Measurements from ENCODE around the gene CLIC3. TPM values are rescaled to one million over a fixed set of nuclear protein-coding genes. Genes with fewer than 3 reads are reported as not detected.

Gene CLIC3
- total RNA-seq, 2 experiments from 2014 or later: 2.1 to 2.8 TPM

GRCh38 chr9:136984464-136985026 lies 11.8 kb downstream of the CLIC3 start:
- Histone ChIP-seq H3K36me3 (ENCODE audit: insufficient read depth, low read length) (no peaks in the 10 kb centered on the region), H3K27me3 (ENCODE audit: control insufficient read depth in 1 of 2, insufficient read depth in 2 of 2, low read length in 2 of 2) (peaks cover 20 to 33% of the 10 kb centered on the region in 2 experiments), H3K4me3 (ENCODE audit: low read length) (no peak overlapping the region), H3K27ac (ENCODE audit: low read depth in 1 of 2, low read length in 2 of 2) (no peak overlapping the region), H3K4me1 (ENCODE audit: insufficient read depth, low read length) (peaks cover 17% of the 10 kb centered on the region), H3K9me3 (ENCODE audit: control insufficient read depth in 1 of 2, insufficient read depth in 1 of 2, low read length in 2 of 2) (peaks cover 0 to 14% of the 10 kb centered on the region in 2 experiments)
- peaks cover 5% of the 10 kb centered on the region for H3K4me1 Mint-ChIP-seq (ENCODE audit: low read depth)
- POLR2A ChIA-PET: interaction anchor here (1.5 kb wide), 1 partner anchor 24 kb away, joined by 3 read pairs; no protein-coding TSS in a partner anchor
- H3K27ac Mint-ChIP-seq: no peak overlapping the region
- TF ChIP-seq CTCF (IDR thresholded peaks at IDR 0.05): no peak
- intact Hi-C loops (cut with DNase I, micrococcal nuclease): no loop called here
- H3K9me3 Mint-ChIP-seq: no peaks in the 10 kb centered on the region
- no peaks in the 10 kb centered on the region for H3K36me3 Mint-ChIP-seq (ENCODE audit: low read depth)
- DNase-seq (no peak), ATAC-seq (ENCODE audit: poor library complexity) (no peak)
- peaks cover 38% of the 10 kb centered on the region for H3K27me3 Mint-ChIP-seq
- CTCF ChIA-PET: interaction anchor here (1.3 kb wide), 1 partner anchor 143 kb away, joined by 3 read pairs; the partner anchor contains the start of gene AJM1
- no peak overlapping the region for H3K4me3 Mint-ChIP-seq

- Mint-ChIP-seq H3K4me1 (ENCODE audit: low read depth) (peaks cover 5% of the 10 kb centered on the region), H3K4me3 (peak overlapping the region; percentile 7)
- POLR2A ChIA-PET: no interaction called here
Observed at GRCh38 chr9:136983656-136984314, 12.6 kb downstream of the CLIC3 start.

GRCh38 chr9:136983167-136983566 lies 13.2 kb downstream of the CLIC3 start:
- Mint-ChIP-seq H3K4me3 (no peak overlapping the region), H3K4me1 (ENCODE audit: low read depth) (peaks cover 5% of the 10 kb centered on the region)
- CTCF ChIA-PET: no interaction called here

More at GRCh38 chr9:136983656-136984314, 12.6 kb downstream of the CLIC3 start:
- Histone ChIP-seq H3K4me3 (ENCODE audit: low read length) (no peak overlapping the region), H3K4me1 (ENCODE audit: insufficient read depth, low read length) (peaks cover 23% of the 10 kb centered on the region), H3K9me3 (ENCODE audit: control insufficient read depth in 1 of 2, insufficient read depth in 1 of 2, low read length in 2 of 2) (peaks cover 0 to 18% of the 10 kb centered on the region in 2 experiments), H3K27ac (ENCODE audit: low read depth in 1 of 2, low read length in 2 of 2) (no peak overlapping the region), H3K27me3 (ENCODE audit: control insufficient read depth in 1 of 2, insufficient read depth in 2 of 2, low read length in 2 of 2) (peaks cover 20 to 33% of the 10 kb centered on the region in 2 experiments), H3K36me3 (ENCODE audit: insufficient read depth, low read length) (no peaks in the 10 kb centered on the region)
- TF ChIP-seq CTCF (IDR thresholded peaks at IDR 0.05): no peak
- DNase-seq (no peak), ATAC-seq (ENCODE audit: poor library complexity) (no peak)
- Mint-ChIP-seq H3K9me3 (no peaks in the 10 kb centered on the region), H3K36me3 (ENCODE audit: low read depth) (no peaks in the 10 kb centered on the region), H3K27me3 (peaks cover 38% of the 10 kb centered on the region), H3K27ac (no peak overlapping the region)
- CTCF ChIA-PET: no interaction called here
- intact Hi-C loops (cut with DNase I, micrococcal nuclease): no loop called here

More at GRCh38 chr9:136983167-136983566, 13.2 kb downstream of the CLIC3 start:
- Histone ChIP-seq H3K4me3 (ENCODE audit: low read length) (no peak overlapping the region), H3K9me3 (ENCODE audit: control insufficient read depth in 1 of 2, insufficient read depth in 1 of 2, low read length in 2 of 2) (peaks cover 0 to 19% of the 10 kb centered on the region in 2 experiments), H3K27me3 (ENCODE audit: control insufficient read depth in 1 of 2, insufficient read depth in 2 of 2, low read length in 2 of 2) (peaks cover 20 to 33% of the 10 kb centered on the region in 2 experiments), H3K36me3 (ENCODE audit: insufficient read depth, low read length) (no peaks in the 10 kb centered on the region), H3K27ac (ENCODE audit: low read depth in 1 of 2, low read length in 2 of 2) (no peak overlapping the region), H3K4me1 (ENCODE audit: insufficient read depth, low read length) (peaks cover 25% of the 10 kb centered on the region)
- POLR2A ChIA-PET: no interaction called here
- DNase-seq (no peak), ATAC-seq (ENCODE audit: poor library complexity) (no peak)
- H3K36me3 Mint-ChIP-seq (ENCODE audit: low read depth): no peaks in the 10 kb centered on the region
- no peak overlapping the region for H3K27ac Mint-ChIP-seq
- H3K9me3 Mint-ChIP-seq: no peaks in the 10 kb centered on the region
- peaks cover 38% of the 10 kb centered on the region for H3K27me3 Mint-ChIP-seq
- intact Hi-C loops (cut with DNase I, micrococcal nuclease): no loop called here
- TF ChIP-seq CTCF (IDR thresholded peaks at IDR 0.05): no peak

All from CD4-positive, alpha-beta T cell (primary cell).